ENCODE data around the gene IRS1. TPM values are rescaled to one million over a fixed set of nuclear protein-coding genes. Genes with fewer than 3 reads are reported as not detected.

The IRS1 gene
- total and polyA plus RNA-seq, 7 donors = 2.3 to 29.1 (median 18.5) TPM

DNA sequence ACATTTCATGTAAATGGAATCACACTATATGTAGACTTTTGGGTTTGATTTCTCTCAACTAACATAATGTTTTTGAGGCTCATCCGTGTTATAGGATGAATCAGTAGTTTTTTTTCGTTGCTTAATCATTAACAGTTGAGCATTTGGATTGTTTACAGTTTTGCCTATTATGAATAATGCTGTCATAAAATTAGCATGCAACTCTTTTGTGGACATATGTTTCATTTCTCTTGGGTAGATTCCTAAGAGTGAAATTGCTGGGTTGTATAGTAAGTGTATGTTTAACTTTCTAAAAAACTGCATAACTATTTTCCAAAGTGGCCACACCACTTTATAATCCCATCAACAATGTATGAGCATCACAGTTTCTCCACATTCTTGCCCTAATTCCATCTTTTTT, 28.6 kb upstream of the IRS1 start:
- Histone ChIP-seq H3K36me3 (no peaks in the 10 kb centered on the region), H3K27me3 (no peaks in the 10 kb centered on the region), H3K9me3 (no peaks in the 10 kb centered on the region), H3K4me3 (no peak overlapping the region), H3K27ac (no peak overlapping the region), H3K4me1 (no peaks in the 10 kb centered on the region)
- TF ChIP-seq POLR2A (IDR thresholded peaks at IDR 0.05) = no peak
- TF ChIP-seq POLR2AphosphoS5 (IDR thresholded peaks at IDR 0.05) = no peak
- DNase-seq = no peak
- intact Hi-C loops (cut with DNase I) = no loop called here
- 51 to 65% methylated on average over 2 of the region's 2 CpGs for WGBS, 2 donors

DNA sequence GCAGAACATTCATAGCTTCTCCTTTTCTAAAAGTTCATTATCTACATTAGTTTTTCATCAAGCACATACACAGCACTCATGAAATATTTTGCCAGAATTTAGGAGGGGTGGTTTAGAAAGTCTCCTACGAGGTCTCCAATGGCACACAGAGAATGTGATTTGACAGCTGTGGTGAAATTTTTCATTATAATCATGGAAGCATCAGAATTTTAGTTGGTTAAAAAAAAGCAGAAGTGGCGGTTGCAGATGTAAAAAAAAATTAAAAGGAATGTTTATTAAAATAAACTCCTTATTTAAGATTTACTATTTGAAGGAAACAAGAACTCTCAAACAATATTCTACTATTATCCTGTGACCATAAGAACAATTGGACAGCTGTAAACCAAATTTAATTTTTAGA, 25.4 kb upstream of the IRS1 start:
- H3K36me3 ChIP-seq = no peaks in the 10 kb centered on the region
- H3K4me1 ChIP-seq = no peaks in the 10 kb centered on the region
- 58 to 84% methylated on average over 2 of the region's 2 CpGs for WGBS, 2 donors
- TF ChIP-seq, protein P1, sequence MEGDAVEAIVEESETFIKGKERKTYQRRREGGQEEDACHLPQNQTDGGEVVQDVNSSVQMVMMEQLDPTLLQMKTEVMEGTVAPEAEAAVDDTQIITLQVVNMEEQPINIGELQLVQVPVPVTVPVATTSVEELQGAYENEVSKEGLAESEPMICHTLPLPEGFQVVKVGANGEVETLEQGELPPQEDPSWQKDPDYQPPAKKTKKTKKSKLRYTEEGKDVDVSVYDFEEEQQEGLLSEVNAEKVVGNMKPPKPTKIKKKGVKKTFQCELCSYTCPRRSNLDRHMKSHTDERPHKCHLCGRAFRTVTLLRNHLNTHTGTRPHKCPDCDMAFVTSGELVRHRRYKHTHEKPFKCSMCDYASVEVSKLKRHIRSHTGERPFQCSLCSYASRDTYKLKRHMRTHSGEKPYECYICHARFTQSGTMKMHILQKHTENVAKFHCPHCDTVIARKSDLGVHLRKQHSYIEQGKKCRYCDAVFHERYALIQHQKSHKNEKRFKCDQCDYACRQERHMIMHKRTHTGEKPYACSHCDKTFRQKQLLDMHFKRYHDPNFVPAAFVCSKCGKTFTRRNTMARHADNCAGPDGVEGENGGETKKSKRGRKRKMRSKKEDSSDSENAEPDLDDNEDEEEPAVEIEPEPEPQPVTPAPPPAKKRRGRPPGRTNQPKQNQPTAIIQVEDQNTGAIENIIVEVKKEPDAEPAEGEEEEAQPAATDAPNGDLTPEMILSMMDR (IDR thresholded peaks at IDR 0.05) = no peak
- no peak for TF ChIP-seq EP300 (IDR thresholded peaks at IDR 0.05)
- TF ChIP-seq POLR2AphosphoS5 (IDR thresholded peaks at IDR 0.05) = no peak
- no peak for TF ChIP-seq POLR2A (IDR thresholded peaks at IDR 0.05)
- intact Hi-C loops (cut with DNase I) = no loop called here
- H3K27me3 ChIP-seq = no peaks in the 10 kb centered on the region
- H3K27ac ChIP-seq = no peak overlapping the region
- H3K9me3 ChIP-seq = no peaks in the 10 kb centered on the region
- no peak overlapping the region for H3K4me3 ChIP-seq
- DNase-seq = no peak

DNA sequence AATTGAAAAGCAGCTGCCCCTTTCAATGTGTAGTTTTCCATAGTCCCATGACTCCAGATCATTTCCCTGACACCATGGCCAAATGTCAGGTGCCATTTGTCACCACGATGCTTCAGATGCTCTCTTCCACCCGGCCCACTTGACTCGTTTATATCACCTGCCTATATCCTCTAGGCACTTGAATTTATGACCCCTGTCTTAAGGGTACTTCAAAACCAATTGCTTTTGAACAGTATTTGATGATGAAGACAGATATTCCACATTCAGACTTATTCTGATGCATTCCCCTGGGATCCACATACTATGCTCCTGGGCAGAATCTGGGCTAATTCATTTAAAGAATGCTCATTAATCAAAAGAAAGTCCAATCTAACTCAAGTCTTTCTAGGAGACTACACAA, 19.3 kb upstream of the IRS1 start:
- Histone ChIP-seq H3K4me1 (no peaks in the 10 kb centered on the region), H3K27ac (no peak overlapping the region), H3K36me3 (no peaks in the 10 kb centered on the region), H3K27me3 (no peaks in the 10 kb centered on the region), H3K9me3 (no peaks in the 10 kb centered on the region), H3K4me3 (no peak overlapping the region)
- 45 to 48% methylated on average over 3 of the region's 3 CpGs for WGBS, 2 donors
- intact Hi-C loops (cut with DNase I) = no loop called here
- no peak for DNase-seq
- TF ChIP-seq, protein P1 (IDR thresholded peaks at IDR 0.05) = no peak
- TF ChIP-seq POLR2A (IDR thresholded peaks at IDR 0.05) (no peak), EP300 (IDR thresholded peaks at IDR 0.05) (no peak), POLR2AphosphoS5 (IDR thresholded peaks at IDR 0.05) (no peak)

DNA sequence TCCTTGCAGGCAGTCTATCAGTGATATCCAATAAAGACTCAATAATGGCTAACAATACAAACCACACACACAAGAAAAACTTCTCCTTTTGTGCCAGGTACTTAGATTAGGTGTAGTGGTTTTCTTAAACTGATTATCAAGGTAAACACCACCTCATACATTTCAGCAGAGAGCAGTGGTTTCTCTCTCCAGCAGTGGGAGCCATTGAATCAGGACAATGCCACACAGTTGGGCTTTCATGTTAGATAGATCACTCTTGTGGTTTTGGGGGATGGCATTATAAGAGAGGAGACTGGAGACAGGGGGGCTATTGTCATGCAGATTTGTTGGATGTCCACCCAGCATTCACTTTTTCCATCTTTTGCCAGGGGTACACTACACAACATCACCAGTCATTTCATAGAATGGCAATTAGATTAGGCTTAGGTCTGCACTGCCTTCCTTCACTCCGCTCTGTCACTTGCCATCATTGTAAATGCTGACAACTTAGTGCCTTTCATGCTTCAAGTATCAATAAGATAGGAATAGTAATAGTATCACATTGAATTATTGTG, 13.6 kb upstream of the IRS1 start:
- Histone ChIP-seq H3K36me3 (no peaks in the 10 kb centered on the region), H3K27ac (no peak overlapping the region), H3K9me3 (no peaks in the 10 kb centered on the region), H3K27me3 (no peaks in the 10 kb centered on the region), H3K4me1 (no peaks in the 10 kb centered on the region), H3K4me3 (no peak overlapping the region)
- TF ChIP-seq EP300 (IDR thresholded peaks at IDR 0.05) = no peak
- TF ChIP-seq POLR2AphosphoS5 (IDR thresholded peaks at IDR 0.05) = no peak
- TF ChIP-seq, protein P1 (IDR thresholded peaks at IDR 0.05) = no peak
- intact Hi-C loops (cut with DNase I) = no loop called here
- WGBS, 2 donors = 93 to 95% methylated on average over 1 of the region's 1 CpG
- DNase-seq = no peak

DNA sequence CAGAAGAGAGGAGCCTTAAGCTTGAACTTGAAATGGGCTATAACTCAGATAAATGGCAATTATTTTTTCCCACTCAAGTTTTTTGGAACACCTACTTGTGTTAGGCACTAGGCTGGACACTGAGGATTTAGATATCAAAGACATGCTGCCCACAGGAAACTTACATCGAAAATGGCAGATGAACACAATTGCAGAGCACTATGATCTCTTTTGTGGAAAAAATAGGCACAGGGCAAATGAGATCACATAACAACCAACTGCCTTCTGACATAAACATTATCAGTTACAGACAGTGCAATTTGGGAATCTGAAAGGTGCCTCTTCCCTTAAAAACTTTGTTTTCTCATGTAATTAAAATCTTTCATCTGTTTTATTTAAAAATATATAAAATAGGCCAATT, 3.8 kb upstream of the IRS1 start:
- Histone ChIP-seq H3K9me3 (no peaks in the 10 kb centered on the region), H3K4me1 (peaks cover 0 to 26% (median 17%) of the 10 kb centered on the region in 4 donors), H3K27ac (no peak overlapping the region), H3K4me3 (no peak overlapping the region), H3K27me3 (no peaks in the 10 kb centered on the region), H3K36me3 (no peaks in the 10 kb centered on the region)
- 78 to 85% methylated on average over 1 of the region's 1 CpG for WGBS, 2 donors
- no peak for TF ChIP-seq POLR2A (IDR thresholded peaks at IDR 0.05)
- TF ChIP-seq POLR2AphosphoS5 (IDR thresholded peaks at IDR 0.05) = no peak
- TF ChIP-seq, protein P1 (IDR thresholded peaks at IDR 0.05) = no peak
- TF ChIP-seq EP300 (IDR thresholded peaks at IDR 0.05) = no peak
- intact Hi-C loops (cut with DNase I) = loop anchor here (2.0 to 5.0 kb wide), 3 partner anchors 181 to 776 kb away; no protein-coding TSS in a partner anchor
- DNase-seq = no peak
